IPS DF 19.7 (cell line): ENCODE data around the gene SF3A1.
"Not testable (repeated sequence)": the region's sequence is repeated elsewhere in the genome, so short reads cannot be mapped to it uniquely, and the experiment has no call there.

ENCODE experiments used
- DNase-seq: peaks from one replicate; pipeline ENCODE4 v3.0.0-alpha.2; 2013; ENCODE audit warnings: low read depth, low spot score

The SF3A1 gene

GRCh38 chr22:30356449-30357235 lies at the start of gene SF3A1, which contains the start of gene CCDC157:
Gene SF3A1 (minus strand): TSS chr22:30356894. CDS start chr22:30356792, 102 bp downstream.
Gene CCDC157 (plus strand): TSS chr22:30357007. CDS start chr22:30366001, 8,994 bp downstream.
- peak; percentile 65 for DNase-seq

GRCh38 chr22:30406400-30406799 lies 49.7 kb upstream of the SF3A1 start:
- DNase-seq, result no peak

- DNase-seq, result no peak
Measured at GRCh38 chr22:30405731-30406130, 49.0 kb upstream of the SF3A1 start.

- DNase-seq, result no peak
Measured at GRCh38 chr22:30404307-30404706, 47.6 kb upstream of the SF3A1 start.

- not testable (repeated sequence) for DNase-seq
Measured at GRCh38 chr22:30402766-30403104, 46.0 kb upstream of the SF3A1 start.

GRCh38 chr22:30402028-30402765 lies 45.5 kb upstream of the SF3A1 start:
- DNase-seq, result no peak

- DNase-seq, result not testable (repeated sequence)
Measured at GRCh38 chr22:30401024-30401423, 44.3 kb upstream of the SF3A1 start.

GRCh38 chr22:30400159-30400558 lies 43.5 kb upstream of the SF3A1 start:
- DNase-seq, result no peak

- DNase-seq, result no peak
Measured at GRCh38 chr22:30399718-30400117, 43.0 kb upstream of the SF3A1 start.

GRCh38 chr22:30398685-30399680 lies 42.3 kb upstream of the SF3A1 start:
- no peak for DNase-seq

GRCh38 chr22:30397656-30398635 lies 41.3 kb upstream of the SF3A1 start:
- DNase-seq, result no peak

GRCh38 chr22:30396871-30397655 lies 40.4 kb upstream of the SF3A1 start, which contains the start of gene SEC14L2:
Gene SEC14L2 (plus strand): TSS chr22:30397018. CDS start chr22:30397117, 99 bp downstream.
- DNase-seq, result no peak

- no peak for DNase-seq
Measured at GRCh38 chr22:30393885-30394284, 37.2 kb upstream of the SF3A1 start.

GRCh38 chr22:30393322-30393680 lies 36.6 kb upstream of the SF3A1 start:
- DNase-seq, result no peak

GRCh38 chr22:30392661-30393321 lies 36.1 kb upstream of the SF3A1 start:
- no peak for DNase-seq

GRCh38 chr22:30390974-30391691 lies 34.4 kb upstream of the SF3A1 start:
- DNase-seq, result peak; percentile 59

- peak; percentile 57 for DNase-seq
Measured at GRCh38 chr22:30386960-30387827, 30.5 kb upstream of the SF3A1 start, which contains the start of gene RNF215. Gene RNF215 (minus strand): TSS chr22:30387411. CDS start chr22:30387313, 98 bp downstream.
